Vagina (tissue), 2 donors: ENCODE measurements around the gene MPRIP.

Experiments
- CTCF ChIP-seq, 3 experiments: fragments of 450-650 bp in 2 of 3; fragments of 200-600 bp in 1 of 3; sonication (generic) in 1 of 3; IDR thresholded peaks; one replicate each; pipeline ENCODE4 v1.5.1; 2017 to 2019; ENCODE audit warnings: antibody characterized with exemption in 3 of 3, mild to moderate bottlenecking in 2 of 3, moderate library complexity in 2 of 3
- POLR2AphosphoS5 ChIP-seq, 2 donors: sonication (generic); formaldehyde crosslinking; IDR thresholded peaks; one replicate each; pipeline ENCODE4 v1.9.0; 2017; ENCODE audit warnings: antibody characterized with exemption in 2 of 2, mild to moderate bottlenecking in 2 of 2, low read depth in 1 of 2; ENCODE audit not compliant: insufficient read depth in 1 of 2

DNA sequence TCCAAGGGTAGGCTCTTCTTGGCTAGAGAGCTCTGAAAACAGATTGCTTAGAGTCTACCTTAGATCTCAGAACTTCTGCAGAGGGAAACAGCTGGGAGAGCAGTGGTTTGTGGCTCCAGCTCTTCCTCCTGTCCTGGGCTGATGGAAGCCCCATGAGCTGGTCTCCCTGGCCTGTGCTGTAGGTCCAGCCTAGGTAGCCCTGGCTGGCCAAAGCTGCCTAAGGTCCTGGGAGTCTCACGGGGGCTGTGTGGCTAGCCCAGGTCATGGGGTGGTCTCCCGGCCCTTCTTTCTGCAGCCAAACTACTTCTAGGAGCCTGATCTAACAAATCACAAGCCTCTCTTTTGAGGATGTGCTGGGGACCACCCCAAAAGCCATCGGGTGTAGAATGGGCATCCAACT, 75.7 kb downstream of the MPRIP start:
- TF ChIP-seq CTCF (IDR thresholded peaks at IDR 0.05), result no peak
- TF ChIP-seq POLR2AphosphoS5 (IDR thresholded peaks at IDR 0.05; ENCODE audit: insufficient read depth in 1 of 2, low read depth in 1 of 2), result no peak
